Measurements from ENCODE around the gene AIPL1.

The AIPL1 gene

GRCh38 chr17:6457688-6458459, 23.0 kb upstream of the AIPL1 start:
- no peaks in the 10 kb centered on the region for H3K36me3 ChIP-seq
- H3K4me1 ChIP-seq, result peaks cover 49% of the 10 kb centered on the region
- no peaks in the 10 kb centered on the region for H3K9me3 ChIP-seq
- no peak overlapping the region for H3K9ac ChIP-seq
- no peak for TF ChIP-seq Cebpa-rat (IDR thresholded peaks at IDR 0.05)
- H3K4me2 ChIP-seq, result no peak overlapping the region
- H3K27ac ChIP-seq, result no peak overlapping the region
- H4K20me1 ChIP-seq, result no peaks in the 10 kb centered on the region
- H3K4me3 ChIP-seq, result no peak overlapping the region
- H3K27me3 ChIP-seq, result no peaks in the 10 kb centered on the region

- peak overlapping the region; percentile 43 for H3K4me2 ChIP-seq
- no peak overlapping the region for H3K4me3 ChIP-seq
- H3K27me3 ChIP-seq, result no peaks in the 10 kb centered on the region
- no peaks in the 10 kb centered on the region; the same call in 1 of the 2 replicates for H4K20me1 ChIP-seq
- no peak overlapping the region for H3K9ac ChIP-seq
- no peaks in the 10 kb centered on the region for H3K36me3 ChIP-seq
- H3K27ac ChIP-seq, result no peak overlapping the region
- H3K4me1 ChIP-seq, result peaks cover 54% of the 10 kb centered on the region
- no peaks in the 10 kb centered on the region for H3K9me3 ChIP-seq
- no peak for TF ChIP-seq Cebpa-rat (IDR thresholded peaks at IDR 0.05)
These were observed 22.2 kb upstream of the AIPL1 start for GRCh38 chr17:6456914-6457687.

- Histone ChIP-seq H3K27ac (no peak overlapping the region), H3K4me2 (peak overlapping the region; percentile 43), H4K20me1 (peaks cover 3% of the 10 kb centered on the region; the same call in 1 of the 2 replicates), H3K4me3 (no peak overlapping the region), H3K36me3 (no peaks in the 10 kb centered on the region), H3K9ac (no peak overlapping the region), H3K9me3 (no peaks in the 10 kb centered on the region), H3K27me3 (no peaks in the 10 kb centered on the region), H3K4me1 (peaks cover 62% of the 10 kb centered on the region)
- no peak for TF ChIP-seq Cebpa-rat (IDR thresholded peaks at IDR 0.05)
These were observed 21.4 kb upstream of the AIPL1 start for GRCh38 chr17:6456321-6456720.

- Histone ChIP-seq H3K27me3 (no peaks in the 10 kb centered on the region), H3K4me3 (0 out of 2 replicates have a peak overlapping the region, but pooled peaks have one; percentile 6)
These were observed 20.4 kb upstream of the AIPL1 start for GRCh38 chr17:6455321-6455705.

GRCh38 chr17:6454495-6455320, 19.8 kb upstream of the AIPL1 start:
- Histone ChIP-seq H3K27me3 (no peaks in the 10 kb centered on the region), H4K20me1 (peaks cover 14% of the 10 kb centered on the region; the same call in 1 of the 2 replicates), H3K4me3 (0 out of 2 replicates have a peak overlapping the region, but pooled peaks have one; percentile 6), H3K4me2 (peak overlapping the region; percentile 81), H3K9ac (peak overlapping the region; percentile 55), H3K4me1 (peaks cover 78% of the 10 kb centered on the region), H3K9me3 (no peaks in the 10 kb centered on the region), H3K36me3 (peaks cover 10% of the 10 kb centered on the region), H3K27ac (peak overlapping the region; percentile 86)
- TF ChIP-seq Cebpa-rat (IDR thresholded peaks at IDR 0.05), result no peak

More at GRCh38 chr17:6455321-6455705, 20.4 kb upstream of the AIPL1 start:
- TF ChIP-seq Cebpa-rat (IDR thresholded peaks at IDR 0.05), result no peak
- peaks cover 7% of the 10 kb centered on the region; the same call in 1 of the 2 replicates for H4K20me1 ChIP-seq
- no peaks in the 10 kb centered on the region for H3K9me3 ChIP-seq
- peak overlapping the region; percentile 55 for H3K9ac ChIP-seq
- H3K36me3 ChIP-seq, result peaks cover 4% of the 10 kb centered on the region
- H3K27ac ChIP-seq, result peak overlapping the region; percentile 86
- H3K4me1 ChIP-seq, result peaks cover 72% of the 10 kb centered on the region
- H3K4me2 ChIP-seq, result peak overlapping the region; percentile 81

GRCh38 chr17:6453279-6454024, 18.5 kb upstream of the AIPL1 start:
- Histone ChIP-seq H3K9ac (no peak overlapping the region), H3K4me3 (no peak overlapping the region), H4K20me1 (peaks cover 22% of the 10 kb centered on the region; the same call in 1 of the 2 replicates)

GRCh38 chr17:6452471-6453266, 17.7 kb upstream of the AIPL1 start:
- Histone ChIP-seq H4K20me1 (peaks cover 22% of the 10 kb centered on the region; the same call in 1 of the 2 replicates), H3K4me3 (no peak overlapping the region), H3K9ac (no peak overlapping the region), H3K27me3 (no peaks in the 10 kb centered on the region), H3K9me3 (no peaks in the 10 kb centered on the region), H3K36me3 (peaks cover 30% of the 10 kb centered on the region), H3K27ac (peak overlapping the region; percentile 51), H3K4me2 (peak overlapping the region; percentile 58), H3K4me1 (peaks cover 83% of the 10 kb centered on the region)
- no peak for TF ChIP-seq Cebpa-rat (IDR thresholded peaks at IDR 0.05)

More at GRCh38 chr17:6453279-6454024, 18.5 kb upstream of the AIPL1 start:
- Histone ChIP-seq H3K27ac (peak overlapping the region; percentile 51), H3K4me2 (peak overlapping the region; percentile 58), H3K9me3 (no peaks in the 10 kb centered on the region), H3K4me1 (peaks cover 84% of the 10 kb centered on the region), H3K27me3 (no peaks in the 10 kb centered on the region), H3K36me3 (peaks cover 22% of the 10 kb centered on the region)
- no peak for TF ChIP-seq Cebpa-rat (IDR thresholded peaks at IDR 0.05)
